Nephron progenitor cell (in vitro differentiated cells): ENCODE results near the gene GALNT13.
A peak's percentile ranks its signal among the peaks of the same experiment; 100 is the strongest.

Experiments
- DNase-seq: peaks from one replicate; pipeline ENCODE4 v3.0.0; 2021
- H3K27ac Mint-ChIP-seq: 2 replicates; pipeline ENCODE4 v1.8.0; 2021; ENCODE audit warnings: mild to moderate bottlenecking, moderate library complexity, mixed read lengths
- H3K27me3 Mint-ChIP-seq: 2 replicates; pipeline ENCODE4 v1.8.0; 2021; ENCODE audit warnings: mild to moderate bottlenecking, low read depth, mixed read lengths; ENCODE audit not compliant: poor library complexity
- H3K36me3 Mint-ChIP-seq: 2 replicates; pipeline ENCODE4 v1.8.0; 2021; ENCODE audit warnings: low read depth, mixed read lengths
- H3K4me1 Mint-ChIP-seq: 2 replicates; pipeline ENCODE4 v1.8.0; 2021; ENCODE audit warnings: mixed read lengths
- H3K4me3 Mint-ChIP-seq: 2 replicates; pipeline ENCODE4 v1.8.0; 2021; ENCODE audit warnings: mild to moderate bottlenecking, moderate library complexity, mixed read lengths
- H3K9me3 Mint-ChIP-seq: 2 replicates; pipeline ENCODE4 v1.8.0; 2021; ENCODE audit warnings: mild to moderate bottlenecking, moderate library complexity, mixed read lengths
- TF ChIP-seq, protein P1 (sequence below): fragments of 200-600 bp; sonication (generic); IDR thresholded peaks from 2 replicates; pipeline ENCODE4 v1.5.0; 2021; ENCODE audit warnings: antibody characterized with exemption

The GALNT13 gene

DNA sequence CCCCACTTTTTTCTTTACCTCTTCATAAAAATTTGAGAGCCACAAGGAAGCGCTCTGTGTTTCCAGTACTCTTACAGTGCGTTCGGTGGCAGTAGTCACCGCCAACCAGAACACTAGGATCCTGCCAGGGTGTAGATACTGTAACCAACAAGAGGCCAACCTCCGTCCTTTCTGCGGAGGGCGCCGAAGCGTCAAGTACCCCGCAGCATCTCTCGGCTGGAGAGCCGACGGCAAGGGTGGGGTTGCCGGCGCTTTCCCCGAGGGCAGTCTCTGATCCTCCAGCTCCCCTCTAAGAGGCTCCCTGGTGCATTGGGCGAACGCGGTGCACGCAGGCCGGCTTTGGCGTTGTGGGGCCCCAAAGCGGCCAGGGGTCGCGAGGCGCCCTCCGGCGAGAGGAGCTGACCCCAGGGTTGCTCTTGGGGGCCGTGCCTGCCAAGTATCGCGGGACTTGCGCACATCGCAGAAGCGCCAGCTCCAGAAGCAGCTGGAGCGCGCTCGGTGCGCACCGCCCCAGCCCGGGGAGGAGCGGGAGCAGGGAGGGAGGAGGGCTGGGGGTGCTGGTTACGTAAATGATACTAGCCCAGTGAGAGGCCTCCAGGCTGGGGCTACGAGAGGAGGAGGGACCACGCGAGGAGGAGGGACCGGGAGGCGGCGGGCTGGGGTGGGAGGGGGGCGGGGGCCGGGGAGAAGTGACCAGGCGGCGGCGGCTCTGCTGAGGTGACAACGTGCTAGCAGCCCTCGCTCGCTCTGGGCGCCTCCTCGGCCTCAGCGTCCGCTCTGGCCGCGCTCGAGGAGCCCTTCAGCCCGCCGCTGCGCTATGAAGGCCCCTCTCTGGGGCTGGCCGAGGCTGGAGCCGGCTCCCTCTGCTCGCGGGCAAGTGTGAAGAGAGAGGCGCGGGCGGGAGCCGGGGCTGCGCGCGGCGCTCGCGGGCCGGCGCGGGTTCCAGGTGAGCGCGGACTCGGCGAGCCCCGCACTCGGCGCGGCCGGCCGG lies at the start of gene GALNT13:
TSS of gene GALNT13 (plus strand) at position 692 of the 991 bp plus-strand sequence.
- TF ChIP-seq, protein P1, sequence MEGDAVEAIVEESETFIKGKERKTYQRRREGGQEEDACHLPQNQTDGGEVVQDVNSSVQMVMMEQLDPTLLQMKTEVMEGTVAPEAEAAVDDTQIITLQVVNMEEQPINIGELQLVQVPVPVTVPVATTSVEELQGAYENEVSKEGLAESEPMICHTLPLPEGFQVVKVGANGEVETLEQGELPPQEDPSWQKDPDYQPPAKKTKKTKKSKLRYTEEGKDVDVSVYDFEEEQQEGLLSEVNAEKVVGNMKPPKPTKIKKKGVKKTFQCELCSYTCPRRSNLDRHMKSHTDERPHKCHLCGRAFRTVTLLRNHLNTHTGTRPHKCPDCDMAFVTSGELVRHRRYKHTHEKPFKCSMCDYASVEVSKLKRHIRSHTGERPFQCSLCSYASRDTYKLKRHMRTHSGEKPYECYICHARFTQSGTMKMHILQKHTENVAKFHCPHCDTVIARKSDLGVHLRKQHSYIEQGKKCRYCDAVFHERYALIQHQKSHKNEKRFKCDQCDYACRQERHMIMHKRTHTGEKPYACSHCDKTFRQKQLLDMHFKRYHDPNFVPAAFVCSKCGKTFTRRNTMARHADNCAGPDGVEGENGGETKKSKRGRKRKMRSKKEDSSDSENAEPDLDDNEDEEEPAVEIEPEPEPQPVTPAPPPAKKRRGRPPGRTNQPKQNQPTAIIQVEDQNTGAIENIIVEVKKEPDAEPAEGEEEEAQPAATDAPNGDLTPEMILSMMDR, result no peak
- peak; percentile 78 for DNase-seq
- peaks cover 26% of the 10 kb centered on the region for H3K27me3 Mint-ChIP-seq
- no peaks in the 10 kb centered on the region for H3K36me3 Mint-ChIP-seq
- H3K4me1 Mint-ChIP-seq, result peaks cover 25% of the 10 kb centered on the region
- H3K4me3 Mint-ChIP-seq, result peak within 1 kb of the TSS; percentile 90
- H3K27ac Mint-ChIP-seq, result peak within 1 kb of the TSS; percentile 25
- H3K9me3 Mint-ChIP-seq, result no peaks in the 10 kb centered on the region

DNA sequence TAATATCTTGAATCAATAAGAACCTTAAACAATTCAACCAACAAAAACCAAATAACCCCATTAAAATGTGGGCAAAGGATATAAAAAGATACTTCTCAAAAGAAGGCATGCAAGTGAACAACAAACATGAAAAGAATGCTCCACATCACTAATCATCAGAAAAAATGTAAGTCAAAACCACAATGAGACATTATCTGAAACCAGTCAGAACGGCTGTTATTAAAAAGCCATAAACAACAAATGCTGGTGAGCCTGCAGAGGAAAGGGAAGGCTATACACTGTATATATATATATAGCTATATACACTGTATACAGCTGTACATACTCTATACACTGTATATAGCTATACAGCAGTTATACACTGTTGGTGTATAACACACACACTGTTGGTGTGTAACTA lies 47.8 kb upstream of the GALNT13 start:
- peaks cover 4% of the 10 kb centered on the region for H3K27me3 Mint-ChIP-seq
- no peak overlapping the region for H3K27ac Mint-ChIP-seq

DNA sequence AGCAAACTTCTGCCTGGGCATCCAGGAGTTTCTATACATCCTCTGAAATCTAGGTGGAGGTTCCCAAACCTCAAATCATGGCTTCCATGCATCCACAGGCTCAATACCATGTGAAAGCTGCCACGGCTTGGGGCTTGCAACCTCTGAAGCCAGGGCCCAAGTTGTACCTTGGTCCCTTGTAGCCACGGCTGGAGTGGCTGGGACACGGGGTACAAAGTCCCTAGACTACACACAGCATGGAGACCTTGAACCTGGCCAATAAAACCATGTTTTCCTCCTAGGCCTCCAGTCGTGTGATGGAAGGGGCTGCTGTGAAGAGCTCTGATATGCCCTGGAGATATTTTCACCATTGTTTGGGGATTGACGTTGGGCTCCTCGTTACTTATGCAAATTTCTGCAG lies 43.4 kb upstream of the GALNT13 start:
- Mint-ChIP-seq H3K36me3 (peaks cover 12% of the 10 kb centered on the region), H3K9me3 (peaks cover 24% of the 10 kb centered on the region), H3K4me3 (no peak overlapping the region), H3K4me1 (no peaks in the 10 kb centered on the region), H3K27ac (no peak overlapping the region), H3K27me3 (peaks cover 4% of the 10 kb centered on the region)
- TF ChIP-seq, protein P1, result no peak
- no peak for DNase-seq

More for the DNA sequence above, 47.8 kb upstream of the GALNT13 start:
- Mint-ChIP-seq H3K4me1 (no peaks in the 10 kb centered on the region), H3K4me3 (no peak overlapping the region), H3K9me3 (peaks cover 17% of the 10 kb centered on the region), H3K36me3 (peaks cover 7% of the 10 kb centered on the region)
- DNase-seq, result no peak
- TF ChIP-seq, protein P1, result no peak

DNA sequence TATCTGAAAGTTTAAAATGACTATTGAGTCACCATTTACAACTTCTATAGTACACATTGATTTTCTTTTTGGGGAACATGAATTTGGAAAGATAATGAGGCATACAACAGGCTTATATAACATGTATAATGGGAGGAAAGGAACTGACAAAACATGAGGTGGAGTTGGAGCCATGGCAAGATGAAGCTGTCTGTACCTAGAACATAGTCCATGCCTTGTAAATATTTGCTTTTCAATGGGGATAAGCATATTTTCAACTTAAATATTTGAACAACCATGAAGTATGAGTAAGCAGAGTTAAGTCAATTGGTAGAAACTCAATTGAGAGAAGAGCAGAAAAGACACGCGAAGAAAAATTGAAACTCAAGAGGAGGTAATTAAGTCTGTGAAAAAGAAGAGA lies 37.1 kb upstream of the GALNT13 start:
- peaks cover 10% of the 10 kb centered on the region for H3K9me3 Mint-ChIP-seq
- DNase-seq, result no peak
- no peak overlapping the region for H3K27ac Mint-ChIP-seq
- no peak overlapping the region for H3K4me3 Mint-ChIP-seq
- H3K36me3 Mint-ChIP-seq, result no peaks in the 10 kb centered on the region
- no peaks in the 10 kb centered on the region for H3K4me1 Mint-ChIP-seq
- H3K27me3 Mint-ChIP-seq, result no peaks in the 10 kb centered on the region
- TF ChIP-seq, protein P1, result no peak

DNA sequence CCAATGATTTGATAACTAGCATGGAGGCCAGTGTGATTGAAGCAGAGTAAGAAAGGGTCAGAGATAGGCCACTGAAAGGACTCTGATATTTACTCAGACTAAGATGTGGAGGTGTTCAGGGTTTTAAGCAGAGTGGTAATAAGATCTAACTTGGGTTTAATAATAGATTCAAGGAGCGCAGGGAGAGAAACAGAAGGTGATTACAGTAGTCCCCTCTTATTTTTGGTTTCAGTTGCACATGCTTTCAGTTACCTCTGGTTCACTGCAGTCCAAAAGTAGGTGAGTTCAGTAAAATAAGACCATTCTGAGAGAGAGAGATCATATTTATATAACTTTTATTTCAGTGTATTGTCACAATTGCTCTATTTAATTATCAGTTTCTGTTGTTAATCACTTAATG lies 13.5 kb upstream of the GALNT13 start:
- no peaks in the 10 kb centered on the region for H3K27me3 Mint-ChIP-seq
- TF ChIP-seq, protein P1, result no peak
- no peak overlapping the region for H3K4me3 Mint-ChIP-seq
- H3K4me1 Mint-ChIP-seq, result no peaks in the 10 kb centered on the region
- H3K36me3 Mint-ChIP-seq, result no peaks in the 10 kb centered on the region
- no peak overlapping the region for H3K27ac Mint-ChIP-seq
- DNase-seq, result no peak
- H3K9me3 Mint-ChIP-seq, result no peaks in the 10 kb centered on the region
